Motor neuron (in vitro differentiated cells): Measurements from ENCODE around the gene NEURL2. TPM values are rescaled to one million over a fixed set of nuclear protein-coding genes. Genes with fewer than 3 reads are reported as not detected.
"Not testable (repeated sequence)": the region's sequence is repeated elsewhere in the genome, so short reads cannot be mapped to it uniquely, and the experiment has no call there.

ENCODE experiments used
- ATAC-seq, 8 experiments: fragments of 200-7000 bp; cut with Tn5 transposase; replicated peaks in 6 of 8; 2 replicates each; pipeline ENCODE4 v1.8.0; 2021; ENCODE audit warnings: mild to moderate bottlenecking in 8 of 8, moderate library complexity in 8 of 8
- H3K27ac ChIP-seq, 2 donors: fragments of 250-450 bp; sonication (Bioruptor Pico); 2 replicates each; pipeline ENCODE4 v1.9.0; 2021; ENCODE audit warnings: antibody characterized with exemption in 2 of 2, mild to moderate bottlenecking in 2 of 2, moderate library complexity in 1 of 2
- H3K4me1 ChIP-seq, 2 donors: fragments of 250-450 bp; sonication (Bioruptor Pico); replicated peaks in 1 of 2; 2 replicates each; pipeline ENCODE4 v1.6.1; 2021; ENCODE audit warnings: antibody characterized with exemption in 2 of 2, mild to moderate bottlenecking in 2 of 2, moderate library complexity in 1 of 2
- H3K4me3 ChIP-seq, 5 donors: fragments of 250-450 bp; sonication (Bioruptor Pico); 2 replicates each; pipeline ENCODE4 v1.9.0; 2021; ENCODE audit warnings: antibody characterized with exemption in 5 of 5, mild to moderate bottlenecking in 5 of 5, moderate library complexity in 4 of 5
- WGBS, 10 experiments: fragments of 450-650 bp; shearing (Covaris generic); methylation state at CpG; one replicate each; pipeline ENCODE4 v1.0.0; 2022; 5-methylcytosine and 5-hydroxymethylcytosine counted together
- in situ Hi-C, 9 experiments: fragments of 400-800 bp; cut with MboI; loops; one replicate each; pipeline ENCODE4 v1.15.0; 2021; ENCODE audit warnings: low sequenced_read_pairs in 9 of 9, low pct_unique_long_range_greater_than_20kb in 2 of 9; ENCODE audit not compliant: unreplicated experiment in 9 of 9
- total RNA-seq, 8 experiments: library from RNA; unstranded; fragments of 300-600 nt; gene quantifications; 2 replicates each; pipeline versions ENCODE4 v1.2.3 to v1.2.4, GENCODE V29; 2022

NEURL2 gene, protein sequence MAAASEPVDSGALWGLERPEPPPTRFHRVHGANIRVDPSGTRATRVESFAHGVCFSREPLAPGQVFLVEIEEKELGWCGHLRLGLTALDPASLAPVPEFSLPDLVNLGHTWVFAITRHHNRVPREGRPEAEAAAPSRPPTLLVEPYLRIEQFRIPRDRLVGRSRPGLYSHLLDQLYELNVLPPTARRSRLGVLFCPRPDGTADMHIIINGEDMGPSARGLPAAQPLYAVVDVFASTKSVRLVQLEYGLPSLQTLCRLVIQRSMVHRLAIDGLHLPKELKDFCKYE
- 10 to 100 TPM in 1 of 8 experiments, 1 to 10 TPM in 7; 4.0 to 10.8 (median 5.7) TPM for total RNA-seq

DNA sequence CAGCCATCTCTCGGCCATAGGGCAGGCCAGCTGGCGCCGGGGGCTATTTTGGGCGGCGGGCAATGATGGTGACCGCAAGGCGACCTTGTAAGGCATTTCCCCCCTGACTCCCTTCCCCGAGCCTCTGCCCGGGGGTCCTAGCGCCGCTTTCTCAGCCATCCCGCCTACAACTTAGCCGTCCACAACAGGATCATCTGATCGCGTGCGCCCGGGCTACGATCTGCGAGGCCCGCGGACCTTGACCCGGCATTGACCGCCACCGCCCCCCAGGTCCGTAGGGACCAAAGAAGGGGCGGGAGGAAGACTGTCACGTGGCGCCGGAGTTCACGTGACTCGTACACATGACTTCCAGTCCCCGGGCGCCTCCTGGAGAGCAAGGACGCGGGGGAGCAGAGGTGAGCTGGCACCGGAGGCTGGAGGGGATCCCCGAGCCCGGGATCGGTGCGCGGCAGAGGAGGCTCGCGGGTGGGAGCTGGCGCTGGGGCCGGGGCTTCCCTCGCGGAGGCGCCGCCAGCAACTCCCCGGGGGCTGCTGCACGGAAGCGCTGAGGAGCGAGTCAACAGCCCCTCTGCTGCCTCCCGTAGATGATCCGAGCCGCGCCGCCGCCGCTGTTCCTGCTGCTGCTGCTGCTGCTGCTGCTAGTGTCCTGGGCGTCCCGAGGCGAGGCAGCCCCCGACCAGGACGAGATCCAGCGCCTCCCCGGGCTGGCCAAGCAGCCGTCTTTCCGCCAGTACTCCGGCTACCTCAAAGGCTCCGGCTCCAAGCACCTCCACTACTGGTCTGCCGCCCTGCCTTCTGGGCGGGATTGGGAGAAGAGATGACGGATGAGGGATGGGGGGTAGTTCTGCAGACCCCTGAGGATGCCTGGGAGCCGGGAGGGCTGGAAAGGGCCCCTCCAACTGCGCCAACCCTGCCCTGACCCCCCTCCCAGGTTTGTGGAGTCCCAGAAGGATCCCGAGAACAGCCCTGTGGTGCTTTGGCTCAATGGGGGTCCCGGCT lies at the start of gene NEURL2, which contains the start of gene CTSA:
Gene NEURL2 (minus strand): TSS at position 224 of the 999 bp plus-strand sequence. CDS start 217 bp downstream, at position 7.
Gene CTSA (plus strand): TSS at position 351 of the 999 bp plus-strand sequence. CDS start 234 bp downstream, at position 585.
- Histone ChIP-seq H3K27ac (peak within 1 kb of the TSS; percentile 85 to 97), H3K4me3 (peak within 1 kb of the TSS; percentile 68 to 85 (median 73)), H3K4me1 (peaks cover 15 to 16% of the 10 kb centered on the region in 2 donors)
- ATAC-seq = peak; percentile 48 to 82 (median 78)
- in situ Hi-C loops = no loop called here
- WGBS, 10 experiments = 0 to 20% (median 0%) methylated on average over 1 to 9 of the region's 78 CpGs; no CpG with 5 or more reads in 2 of the 10 experiments

DNA sequence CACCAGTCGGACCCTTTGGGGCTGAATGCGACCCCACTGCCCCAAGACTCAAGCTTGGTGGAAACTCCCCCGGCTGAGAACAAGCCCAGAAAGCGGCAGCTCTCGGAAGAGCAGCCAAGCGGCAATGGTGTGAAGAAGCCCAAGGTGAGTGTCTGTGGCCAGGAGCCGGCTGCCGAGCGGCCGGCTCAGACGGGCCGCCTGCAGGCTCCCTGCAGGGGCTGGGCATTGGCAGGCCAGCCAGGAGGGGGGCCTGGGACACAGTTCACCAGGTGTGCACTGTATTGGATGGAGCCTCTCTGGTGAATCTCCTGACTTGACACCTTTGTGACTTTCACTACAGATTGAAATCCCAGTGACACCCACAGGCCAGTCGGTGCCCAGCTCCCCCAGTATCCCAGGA lies 49.5 kb upstream of the NEURL2 start:
- no peak overlapping the region for H3K4me3 ChIP-seq
- ATAC-seq = peak in 1 of 8 experiments; percentile 15
- 87 to 93% methylated on average over 8 to 9 of the region's 13 CpGs; no CpG with 5 or more reads in 8 of the 10 experiments for WGBS, 10 experiments
- in situ Hi-C loops = no loop called here
- H3K27ac ChIP-seq = no peak overlapping the region
- H3K4me1 ChIP-seq = peaks cover 0 to 4% of the 10 kb centered on the region in 2 donors

DNA sequence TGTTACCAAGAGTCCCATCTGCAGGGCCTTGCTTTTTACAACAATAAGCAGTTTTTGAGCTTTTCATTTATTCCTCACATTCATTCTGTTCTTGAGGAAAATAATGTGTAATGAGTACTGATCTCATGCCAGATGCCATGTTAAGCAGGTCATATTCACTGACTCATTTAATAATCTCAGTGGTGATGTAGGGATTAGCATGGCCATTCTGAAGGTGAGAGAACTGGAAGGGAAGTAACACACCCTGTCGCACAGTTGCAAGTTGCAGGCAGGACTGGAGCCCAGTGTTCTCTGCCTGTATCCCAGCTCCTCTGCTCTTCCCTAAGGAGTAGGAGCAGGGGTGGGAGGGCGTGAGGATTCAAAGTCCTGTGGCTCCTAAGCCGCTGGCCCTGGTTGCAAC lies 49.0 kb upstream of the NEURL2 start:
- Histone ChIP-seq H3K27ac (no peak overlapping the region), H3K4me3 (no peak overlapping the region), H3K4me1 (peaks cover 0 to 4% of the 10 kb centered on the region in 2 donors)
- in situ Hi-C loops = no loop called here
- WGBS, 10 experiments = 20 to 100% (median 87%) methylated on average over 1 to 3 of the region's 3 CpGs; no CpG with 5 or more reads in 7 of the 10 experiments
- ATAC-seq = no peak

DNA sequence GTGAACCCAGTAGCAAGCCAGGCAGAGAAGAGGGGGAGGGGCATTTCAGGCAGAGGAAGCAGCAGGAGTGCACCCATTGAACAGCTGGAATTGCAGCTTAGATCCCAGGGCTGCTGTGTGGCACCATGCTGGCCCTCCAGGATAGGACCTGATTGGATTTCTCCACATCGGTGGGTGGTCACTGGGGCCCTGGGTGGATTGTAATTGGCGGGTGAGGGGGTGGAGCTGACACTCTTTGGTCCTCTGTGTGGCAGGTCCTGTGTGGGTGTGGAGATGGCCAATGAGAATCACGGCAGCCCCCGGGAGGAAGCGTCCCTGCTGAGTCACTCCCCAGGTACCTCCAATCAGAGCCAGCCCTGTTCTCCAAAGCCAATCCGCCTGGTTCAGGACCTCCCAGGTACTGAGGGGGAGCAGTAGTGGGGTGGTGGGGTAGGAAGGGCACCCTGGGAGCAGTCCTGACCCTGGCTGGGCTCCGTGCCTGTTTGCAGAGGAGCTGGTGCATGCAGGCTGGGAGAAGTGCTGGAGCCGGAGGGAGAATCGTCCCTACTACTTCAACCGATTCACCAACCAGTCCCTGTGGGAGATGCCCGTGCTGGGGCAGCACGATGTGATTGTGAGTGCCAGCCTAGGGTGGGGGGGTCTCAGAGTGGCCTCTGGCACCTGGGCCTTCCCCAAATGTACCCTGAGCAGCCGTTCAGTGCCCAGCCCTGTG lies 47.9 kb upstream of the NEURL2 start:
- no peak for ATAC-seq
- in situ Hi-C loops = no loop called here
- H3K4me3 ChIP-seq = no peak overlapping the region
- H3K27ac ChIP-seq = no peak overlapping the region
- peaks cover 0 to 4% of the 10 kb centered on the region in 2 donors for H3K4me1 ChIP-seq
- WGBS, 10 experiments = 86 to 100% (median 95%) methylated on average over 1 to 6 of the region's 13 CpGs; no CpG with 5 or more reads in 4 of the 10 experiments

DNA sequence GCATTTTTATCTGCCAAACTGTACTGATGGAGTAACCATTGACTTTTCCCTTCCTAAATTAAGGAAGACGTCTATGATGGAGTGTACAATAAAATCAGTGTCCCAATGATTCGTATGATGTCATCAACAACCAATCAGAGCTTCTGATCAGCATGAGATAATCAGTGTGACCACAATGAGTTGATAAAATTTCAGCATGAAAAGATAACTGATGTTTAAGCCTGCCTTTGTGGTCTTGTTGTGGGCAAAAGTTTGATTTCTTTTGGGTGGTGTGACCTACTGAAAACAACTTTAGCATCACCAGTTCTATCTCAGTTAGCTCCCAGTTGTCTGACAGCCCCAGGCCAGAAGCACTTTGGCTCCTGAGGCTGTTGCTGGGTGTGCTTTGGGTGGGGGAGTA lies 46.8 kb upstream of the NEURL2 start:
- 40 to 78% (median 48%) methylated on average over 1 to 2 of the region's 2 CpGs; no CpG with 5 or more reads in 5 of the 10 experiments for WGBS, 10 experiments
- peaks cover 5 to 9% of the 10 kb centered on the region in 2 donors for H3K4me1 ChIP-seq
- in situ Hi-C loops = no loop called here

DNA sequence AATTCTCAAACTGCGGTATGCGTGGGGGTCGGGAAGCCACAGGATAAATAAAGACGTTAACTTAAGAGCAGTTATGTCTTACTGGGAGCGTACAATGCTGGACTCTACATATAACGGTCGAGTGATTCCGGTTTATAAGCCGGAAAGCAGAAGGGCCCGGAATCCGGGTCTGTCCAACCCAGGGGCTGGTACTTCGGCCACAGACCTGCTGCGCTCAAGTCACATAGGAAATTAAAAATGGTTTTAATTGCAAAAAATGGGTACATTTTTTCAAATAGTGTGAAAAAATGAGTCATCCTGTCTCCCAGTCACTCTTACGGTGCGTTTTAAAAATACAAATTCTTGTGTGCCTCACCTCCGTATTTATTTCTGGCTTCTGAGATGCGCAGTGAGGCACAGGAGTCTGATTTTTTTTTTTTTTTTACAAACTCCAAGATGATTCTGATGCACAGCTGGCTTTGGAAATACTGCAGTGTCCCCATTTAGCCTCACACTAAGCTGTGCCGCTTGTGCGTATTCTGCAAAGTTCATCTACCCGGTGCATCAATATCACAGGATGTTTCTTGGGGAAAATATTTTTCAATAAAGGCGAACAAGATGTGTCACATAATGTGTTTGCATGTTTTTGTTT lies 44.5 kb upstream of the NEURL2 start:
- WGBS, 10 experiments = 1 to 34% (median 8%) methylated on average over 1 to 21 of the region's 21 CpGs; no CpG with 5 or more reads in 1 of the 10 experiments
- H3K27ac ChIP-seq = peak overlapping the region; percentile 17 to 100
- peak overlapping the region; percentile 72 to 95 (median 86) for H3K4me3 ChIP-seq
- in situ Hi-C loops = no loop called here
- peaks cover 5 to 9% of the 10 kb centered on the region in 2 donors for H3K4me1 ChIP-seq
- ATAC-seq = peak; percentile 1 to 32 (median 8)

More for the DNA sequence above, 46.8 kb upstream of the NEURL2 start:
- ATAC-seq = no peak
- Histone ChIP-seq H3K27ac (no peak overlapping the region), H3K4me3 (no peak overlapping the region)

DNA sequence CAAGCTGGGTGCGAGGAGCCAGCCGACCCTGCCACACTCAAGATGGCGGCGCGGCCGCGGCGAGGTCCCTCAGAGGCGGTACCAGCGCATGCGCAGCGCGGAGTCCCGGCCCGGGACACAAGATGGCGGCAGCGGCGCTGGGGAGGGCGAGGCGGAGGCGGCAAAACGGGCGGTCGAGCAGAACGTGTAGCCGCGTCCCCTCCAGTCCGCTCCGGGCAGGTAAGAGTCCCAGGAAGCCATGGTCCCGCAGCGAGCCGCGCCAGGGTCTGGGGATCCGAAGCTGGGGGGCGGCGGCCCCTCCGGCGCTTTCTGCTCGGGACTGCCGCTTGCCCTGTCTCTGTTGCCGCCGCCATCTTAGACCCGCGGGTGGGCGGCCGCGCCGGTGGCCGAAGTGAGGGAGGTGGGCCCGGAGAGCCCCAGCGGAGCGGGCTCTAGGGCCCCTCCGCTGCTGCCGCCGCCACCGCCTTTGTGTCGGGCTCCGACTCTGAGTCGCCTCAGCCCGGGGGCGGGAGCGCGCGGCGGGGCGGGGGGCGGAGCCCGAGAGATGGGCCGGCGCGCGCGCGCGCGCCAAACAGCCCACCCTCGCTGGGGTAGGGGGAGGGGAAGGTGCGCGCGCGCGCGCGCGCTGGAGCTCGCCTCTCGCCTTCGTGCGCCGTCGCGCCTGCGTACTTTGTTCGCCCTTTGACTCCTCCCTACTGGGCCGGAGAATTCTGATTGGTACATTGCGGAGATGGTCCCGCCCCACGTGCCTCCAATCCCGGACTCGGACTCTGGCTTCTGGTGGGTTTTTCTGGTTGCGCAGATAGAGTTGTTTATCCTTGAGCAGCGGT lies 43.8 kb upstream of the NEURL2 start, which contains the start of gene PCIF1:
Gene PCIF1 (plus strand): TSS at position 98 of the 830 bp plus-strand sequence. CDS start 4,317 bp downstream, outside the sequence.
- H3K4me3 ChIP-seq = peak within 1 kb of the TSS; percentile 72 to 95 (median 86)
- peak within 1 kb of the TSS; percentile 99 to 100 for H3K27ac ChIP-seq
- WGBS, 10 experiments = 0 to 2% (median 0%) methylated on average over 1 to 9 of the region's 102 CpGs; no CpG with 5 or more reads in 5 of the 10 experiments
- in situ Hi-C loops = no loop called here
- H3K4me1 ChIP-seq = peaks cover 5 to 9% of the 10 kb centered on the region in 2 donors
- ATAC-seq = peak; percentile 72 to 84 (median 82)

DNA sequence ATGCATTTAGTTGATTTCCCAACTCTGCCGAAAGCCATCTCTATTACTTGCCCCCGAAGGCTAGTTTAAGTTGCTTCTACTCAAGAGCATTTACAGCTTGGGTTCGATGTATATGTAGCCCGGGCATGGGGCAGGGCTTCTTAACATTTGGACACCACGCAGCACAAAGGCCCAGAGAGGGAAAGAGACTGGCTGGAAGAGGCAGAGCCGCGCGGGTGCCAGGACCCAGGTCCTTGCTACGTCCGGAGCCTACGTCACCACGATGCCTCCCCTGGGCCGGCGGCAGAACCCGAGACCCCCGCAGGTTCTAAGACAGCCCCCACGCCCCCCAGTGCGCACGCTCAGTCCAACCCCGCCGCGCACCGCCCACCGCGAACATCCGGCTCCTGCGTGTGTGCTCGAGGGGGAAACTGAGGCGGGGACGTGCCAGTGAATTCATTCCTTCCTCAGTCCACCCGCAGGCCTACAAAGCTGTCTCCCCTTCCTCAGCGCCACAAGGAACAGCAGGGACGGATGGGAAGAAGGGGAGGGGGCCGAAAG lies 43.1 kb upstream of the NEURL2 start:
- H3K27ac ChIP-seq = peak overlapping the region; percentile 99 to 100
- peaks cover 5 to 9% of the 10 kb centered on the region in 2 donors for H3K4me1 ChIP-seq
- peak; percentile 14 to 58 (median 46) for ATAC-seq
- in situ Hi-C loops = no loop called here
- WGBS, 10 experiments = 0% methylated on average over 1 to 8 of the region's 34 CpGs; no CpG with 5 or more reads in 7 of the 10 experiments
- peak overlapping the region; percentile 72 to 95 (median 86) for H3K4me3 ChIP-seq

DNA sequence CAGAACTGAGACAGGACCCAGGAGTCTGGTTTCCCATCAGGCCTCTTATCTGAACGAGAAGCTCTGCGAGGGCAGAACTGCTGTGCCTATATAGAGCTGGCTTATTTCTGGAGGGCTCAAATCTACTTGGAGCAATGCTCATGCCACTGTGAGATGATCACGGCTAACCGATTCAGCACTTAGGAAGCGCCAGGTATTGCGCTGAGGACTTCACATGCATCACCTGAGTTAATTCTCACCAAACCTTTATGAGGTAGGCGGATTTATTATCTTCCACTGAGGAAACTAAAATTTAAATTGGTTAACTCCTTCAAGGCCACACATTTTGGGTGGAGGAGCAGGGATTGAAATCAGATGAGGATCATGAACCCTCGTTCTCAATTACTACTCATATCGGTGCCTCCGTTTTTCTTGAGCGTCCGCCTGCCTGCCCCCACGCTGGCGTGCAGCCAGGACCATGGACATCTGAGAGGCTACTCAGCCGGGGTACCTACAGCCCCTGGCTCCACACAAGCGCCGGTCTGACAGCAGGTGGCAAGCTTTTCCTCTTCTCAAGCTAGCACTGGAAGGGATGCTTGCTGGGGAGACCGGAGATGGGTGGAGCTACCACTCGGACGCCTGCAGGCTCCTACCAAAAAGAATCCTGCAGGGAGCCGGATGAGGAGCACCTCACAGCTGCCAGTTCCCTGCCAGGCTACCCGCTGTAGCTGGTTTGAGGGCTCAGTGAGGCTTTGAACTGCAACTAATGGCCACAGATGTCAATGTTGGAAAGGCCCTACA lies 42.4 kb upstream of the NEURL2 start:
- ATAC-seq = peak; percentile 14 to 54 (median 44)
- peaks cover 5 to 9% of the 10 kb centered on the region in 2 donors for H3K4me1 ChIP-seq
- H3K27ac ChIP-seq = peak overlapping the region; percentile 99 to 100
- in situ Hi-C loops = no loop called here
- H3K4me3 ChIP-seq = peak overlapping the region; percentile 72 to 95 (median 86)
- WGBS, 10 experiments = 0 to 100% (median 33%) methylated on average over 1 to 12 of the region's 22 CpGs; no CpG with 5 or more reads in 3 of the 10 experiments

DNA sequence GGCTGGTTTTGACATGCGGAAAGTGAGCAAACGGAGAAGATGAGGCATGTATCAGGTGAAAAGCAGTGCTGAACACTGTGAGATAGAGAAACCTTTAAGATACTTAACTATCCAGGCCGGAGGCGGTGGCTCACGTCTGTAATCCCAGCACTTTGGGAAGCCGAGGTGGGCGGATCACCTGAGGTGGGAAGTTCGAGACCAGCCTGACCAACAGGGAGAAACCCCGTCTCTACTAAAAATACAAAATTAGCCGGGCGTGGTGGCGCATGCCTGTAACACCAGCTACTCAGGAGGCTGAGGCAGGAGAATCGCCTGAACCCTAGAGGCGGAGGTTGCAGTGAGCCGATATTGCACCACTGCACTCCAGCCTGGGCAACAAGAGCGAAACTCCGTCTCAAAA lies 40.7 kb upstream of the NEURL2 start:
- in situ Hi-C loops, H3K4me3 ChIP-seq, H3K4me1 ChIP-seq, H3K27ac ChIP-seq, ATAC-seq: not testable (repeated sequence)
- 75 to 100% (median 93%) methylated on average over 1 to 8 of the region's 17 CpGs; no CpG with 5 or more reads in 3 of the 10 experiments for WGBS, 10 experiments
